ENCODE measurements around the gene TNFRSF4.

Gene TNFRSF4

DNA sequence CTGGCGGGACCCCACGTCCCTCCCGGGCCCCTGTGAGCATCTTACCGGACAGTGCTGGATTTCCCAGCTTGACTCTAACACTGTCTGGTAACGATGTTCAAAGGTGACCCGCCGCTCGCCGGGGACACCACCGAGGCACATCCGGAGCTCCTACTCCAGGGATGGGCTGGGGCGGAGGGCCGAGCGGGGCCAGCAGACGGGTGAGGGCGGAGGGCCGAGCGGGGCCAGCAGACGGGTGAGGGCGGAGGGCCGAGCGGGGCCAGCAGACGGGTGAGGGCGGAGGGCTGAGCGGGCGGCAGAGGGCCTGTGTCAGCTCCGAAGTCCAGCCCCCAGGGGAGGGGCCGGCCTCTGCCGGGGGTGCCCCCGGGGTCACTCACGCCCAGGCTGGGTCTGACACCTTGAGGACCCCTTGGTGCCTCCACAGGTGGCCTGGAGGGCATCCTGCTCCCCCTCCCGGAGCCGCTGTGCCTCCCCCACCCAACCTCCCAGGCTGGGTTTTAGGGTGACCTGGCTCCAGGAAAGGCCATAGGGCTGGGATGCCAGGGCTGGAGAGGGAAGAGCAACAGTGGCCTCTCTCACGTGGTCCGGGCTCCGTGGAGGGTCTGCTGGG lies 46.0 kb downstream of the TNFRSF4 start:
- Mint-ChIP-seq H3K9me3 (no peaks in the 10 kb centered on the region), H3K4me1 (peaks cover 17% of the 10 kb centered on the region), H3K27ac (peak overlapping the region in 1 of 3 experiments; percentile 66), H3K36me3 (ENCODE audit: low read depth) (no peaks in the 10 kb centered on the region), H3K4me3 (no peak overlapping the region), H3K27me3 (ENCODE audit: low read depth) (peaks cover 22% of the 10 kb centered on the region)
- TF ChIP-seq, protein P1, sequence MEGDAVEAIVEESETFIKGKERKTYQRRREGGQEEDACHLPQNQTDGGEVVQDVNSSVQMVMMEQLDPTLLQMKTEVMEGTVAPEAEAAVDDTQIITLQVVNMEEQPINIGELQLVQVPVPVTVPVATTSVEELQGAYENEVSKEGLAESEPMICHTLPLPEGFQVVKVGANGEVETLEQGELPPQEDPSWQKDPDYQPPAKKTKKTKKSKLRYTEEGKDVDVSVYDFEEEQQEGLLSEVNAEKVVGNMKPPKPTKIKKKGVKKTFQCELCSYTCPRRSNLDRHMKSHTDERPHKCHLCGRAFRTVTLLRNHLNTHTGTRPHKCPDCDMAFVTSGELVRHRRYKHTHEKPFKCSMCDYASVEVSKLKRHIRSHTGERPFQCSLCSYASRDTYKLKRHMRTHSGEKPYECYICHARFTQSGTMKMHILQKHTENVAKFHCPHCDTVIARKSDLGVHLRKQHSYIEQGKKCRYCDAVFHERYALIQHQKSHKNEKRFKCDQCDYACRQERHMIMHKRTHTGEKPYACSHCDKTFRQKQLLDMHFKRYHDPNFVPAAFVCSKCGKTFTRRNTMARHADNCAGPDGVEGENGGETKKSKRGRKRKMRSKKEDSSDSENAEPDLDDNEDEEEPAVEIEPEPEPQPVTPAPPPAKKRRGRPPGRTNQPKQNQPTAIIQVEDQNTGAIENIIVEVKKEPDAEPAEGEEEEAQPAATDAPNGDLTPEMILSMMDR (IDR thresholded peaks at IDR 0.05; ENCODE audit: unreplicated experiment in 3 of 3), result no peak

DNA sequence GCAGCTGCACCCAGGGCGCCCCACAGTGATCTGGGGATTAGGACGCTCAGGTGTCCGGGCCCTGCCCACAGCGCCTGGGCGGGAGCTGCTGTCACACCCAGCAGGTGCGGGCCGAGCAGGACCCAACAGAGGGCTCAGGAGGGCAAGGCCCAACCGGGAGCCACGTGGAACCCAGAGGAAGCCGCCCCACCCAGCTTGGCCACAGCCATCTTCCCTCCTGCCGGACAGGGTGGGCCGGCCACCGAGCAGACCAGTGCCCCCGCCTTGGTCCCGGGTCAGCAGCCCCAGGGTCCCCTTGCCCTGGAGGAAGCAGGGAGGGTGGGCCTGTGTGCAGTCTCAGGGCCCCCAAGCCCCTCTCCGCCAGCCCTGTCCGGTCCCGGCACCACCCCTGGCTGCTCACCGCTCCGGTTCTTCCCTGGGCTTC lies 46.5 kb downstream of the TNFRSF4 start:
- peaks cover 17% of the 10 kb centered on the region for H3K4me1 Mint-ChIP-seq
- no peaks in the 10 kb centered on the region for H3K36me3 Mint-ChIP-seq (ENCODE audit: low read depth)
- no peak overlapping the region for H3K4me3 Mint-ChIP-seq
- TF ChIP-seq, protein P1 (IDR thresholded peaks at IDR 0.05; ENCODE audit: unreplicated experiment in 3 of 3), result no peak
- no peaks in the 10 kb centered on the region for H3K9me3 Mint-ChIP-seq
- H3K27me3 Mint-ChIP-seq (ENCODE audit: low read depth), result peaks cover 18% of the 10 kb centered on the region
- no peak overlapping the region for H3K27ac Mint-ChIP-seq

DNA sequence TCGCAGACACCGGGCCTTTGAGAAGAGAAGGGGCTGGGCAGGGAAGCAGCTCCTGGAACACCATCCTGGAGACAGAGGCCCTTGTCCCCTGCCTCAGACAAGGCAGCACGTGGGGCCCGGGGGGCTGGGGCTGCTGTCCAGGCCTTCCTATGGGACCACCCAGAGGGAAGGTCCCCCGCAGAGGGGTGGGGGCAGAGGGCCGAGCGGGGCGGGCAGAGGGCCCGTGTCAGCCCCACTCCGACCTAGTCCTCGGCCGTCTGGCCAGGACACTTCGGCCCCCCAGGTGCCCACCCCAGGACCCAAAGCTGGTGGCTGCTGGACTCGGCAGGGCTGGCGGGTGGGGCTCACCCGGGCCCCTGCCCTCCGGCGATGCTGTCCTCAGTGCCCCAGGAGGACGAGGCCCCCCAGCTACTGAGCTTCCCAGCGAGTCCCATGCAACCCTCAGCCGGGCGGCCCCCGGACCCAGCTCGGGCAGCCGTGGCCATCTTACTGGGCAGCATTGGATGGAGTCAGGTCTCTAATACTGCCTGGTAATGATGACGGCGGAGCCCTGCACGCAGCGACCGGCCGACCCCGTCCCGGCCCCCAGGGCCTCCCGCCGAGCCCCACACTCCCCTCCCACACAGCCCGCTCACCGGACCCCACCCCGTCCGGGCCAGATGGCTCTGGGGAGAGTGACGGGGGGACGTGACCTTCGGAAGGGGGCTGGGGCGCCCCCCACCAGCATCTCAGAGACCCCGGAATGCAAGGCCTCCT lies 47.1 kb downstream of the TNFRSF4 start:
- no peaks in the 10 kb centered on the region for H3K9me3 Mint-ChIP-seq
- TF ChIP-seq, protein P1 (IDR thresholded peaks at IDR 0.05; ENCODE audit: unreplicated experiment in 3 of 3), result no peak
- peak overlapping the region in 1 of 3 experiments; percentile 46 for H3K27ac Mint-ChIP-seq
- H3K36me3 Mint-ChIP-seq (ENCODE audit: low read depth), result no peaks in the 10 kb centered on the region
- peaks cover 17% of the 10 kb centered on the region for H3K4me1 Mint-ChIP-seq
- peaks cover 14% of the 10 kb centered on the region for H3K27me3 Mint-ChIP-seq (ENCODE audit: low read depth)
- H3K4me3 Mint-ChIP-seq, result peak overlapping the region in 1 of 3 experiments; percentile 44

DNA sequence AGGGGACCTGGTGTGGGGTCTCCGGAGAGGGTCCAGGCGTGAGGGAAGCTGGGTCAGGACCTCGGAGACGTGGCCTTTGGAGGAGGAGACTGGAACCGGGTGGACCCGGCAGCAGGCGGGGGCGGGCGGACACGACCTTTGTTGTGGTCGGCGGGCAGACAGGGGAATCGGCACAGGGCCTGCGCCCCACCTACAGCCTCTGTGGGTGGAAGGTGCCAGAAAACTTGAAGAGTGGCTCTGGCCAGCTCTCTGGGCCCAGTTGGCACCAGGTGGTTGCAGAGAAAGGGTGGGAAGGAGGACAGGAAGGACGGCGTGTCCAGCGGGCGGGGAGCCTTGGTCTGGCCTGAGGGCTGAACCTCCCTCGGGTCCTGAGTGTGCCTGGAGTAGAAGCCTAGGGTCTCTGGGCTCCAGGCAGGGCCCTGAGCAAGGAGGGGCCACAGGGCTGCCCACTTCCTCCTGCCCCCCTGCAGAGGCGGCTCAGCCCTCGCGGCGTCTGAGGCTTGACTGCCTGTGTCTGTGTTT lies 48.0 kb downstream of the TNFRSF4 start:
- Mint-ChIP-seq H3K27me3 (ENCODE audit: low read depth) (peaks cover 14% of the 10 kb centered on the region), H3K27ac (peak overlapping the region; percentile 56 to 96 (median 87)), H3K4me1 (peaks cover 17% of the 10 kb centered on the region), H3K9me3 (no peaks in the 10 kb centered on the region), H3K36me3 (ENCODE audit: low read depth) (no peaks in the 10 kb centered on the region), H3K4me3 (peak overlapping the region; percentile 62 to 85 (median 73))
- TF ChIP-seq, protein P1 (IDR thresholded peaks at IDR 0.05; ENCODE audit: unreplicated experiment in 3 of 3), result no peak

DNA sequence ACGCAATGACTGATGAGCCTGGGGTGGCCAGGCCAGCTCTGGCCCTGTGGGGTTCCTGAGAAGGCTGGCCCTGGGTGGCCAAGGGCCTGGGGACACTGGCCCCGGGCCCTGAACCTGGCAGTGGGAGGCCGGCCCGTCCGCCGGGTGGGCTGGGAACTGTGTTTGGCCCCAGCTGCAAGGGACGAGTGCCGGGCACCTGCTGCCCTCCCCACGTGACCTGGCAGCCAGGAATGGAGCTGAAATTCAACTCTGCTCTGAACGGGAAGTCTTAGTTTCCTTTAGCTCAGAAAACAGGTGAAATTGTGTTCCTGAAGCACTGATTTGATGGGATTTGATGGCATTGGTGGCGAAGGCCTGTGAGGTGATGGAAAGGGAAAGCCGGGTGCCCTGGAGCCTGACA lies 48.5 kb downstream of the TNFRSF4 start:
- peaks cover 14% of the 10 kb centered on the region for H3K27me3 Mint-ChIP-seq (ENCODE audit: low read depth)
- H3K4me3 Mint-ChIP-seq, result peak overlapping the region; percentile 62 to 85 (median 73)

More for the DNA sequence above, 48.5 kb downstream of the TNFRSF4 start:
- Mint-ChIP-seq H3K36me3 (ENCODE audit: low read depth) (no peaks in the 10 kb centered on the region), H3K27ac (peak overlapping the region; percentile 56 to 96 (median 87)), H3K9me3 (no peaks in the 10 kb centered on the region), H3K4me1 (peaks cover 17% of the 10 kb centered on the region)
- TF ChIP-seq, protein P1 (IDR thresholded peaks at IDR 0.05; ENCODE audit: unreplicated experiment in 3 of 3), result no peak

Data from nephron (organoid).